ENCODE measurements around the gene MOCS1.

DNA sequence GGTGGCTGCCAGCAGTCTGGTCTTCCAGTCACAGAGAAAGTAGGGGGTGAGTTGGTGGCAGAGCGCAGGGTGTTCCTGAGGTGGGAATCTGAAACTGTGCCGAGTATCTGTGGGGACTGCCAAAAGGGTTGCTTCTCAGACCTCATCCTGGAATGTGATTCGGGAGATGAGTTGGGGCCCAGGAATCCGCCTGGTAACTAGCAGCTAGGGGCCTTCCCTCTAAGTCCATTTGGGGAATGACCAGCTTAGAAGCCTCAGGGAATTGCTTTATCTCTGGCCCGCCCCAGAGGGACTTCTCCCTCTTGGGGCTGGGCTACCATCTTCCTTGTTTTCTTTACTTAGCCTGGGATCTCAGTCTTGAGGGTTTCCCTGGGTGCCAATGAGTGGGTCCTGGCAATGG lies 49.6 kb downstream of the MOCS1 start:
- TF ChIP-seq, protein P1, sequence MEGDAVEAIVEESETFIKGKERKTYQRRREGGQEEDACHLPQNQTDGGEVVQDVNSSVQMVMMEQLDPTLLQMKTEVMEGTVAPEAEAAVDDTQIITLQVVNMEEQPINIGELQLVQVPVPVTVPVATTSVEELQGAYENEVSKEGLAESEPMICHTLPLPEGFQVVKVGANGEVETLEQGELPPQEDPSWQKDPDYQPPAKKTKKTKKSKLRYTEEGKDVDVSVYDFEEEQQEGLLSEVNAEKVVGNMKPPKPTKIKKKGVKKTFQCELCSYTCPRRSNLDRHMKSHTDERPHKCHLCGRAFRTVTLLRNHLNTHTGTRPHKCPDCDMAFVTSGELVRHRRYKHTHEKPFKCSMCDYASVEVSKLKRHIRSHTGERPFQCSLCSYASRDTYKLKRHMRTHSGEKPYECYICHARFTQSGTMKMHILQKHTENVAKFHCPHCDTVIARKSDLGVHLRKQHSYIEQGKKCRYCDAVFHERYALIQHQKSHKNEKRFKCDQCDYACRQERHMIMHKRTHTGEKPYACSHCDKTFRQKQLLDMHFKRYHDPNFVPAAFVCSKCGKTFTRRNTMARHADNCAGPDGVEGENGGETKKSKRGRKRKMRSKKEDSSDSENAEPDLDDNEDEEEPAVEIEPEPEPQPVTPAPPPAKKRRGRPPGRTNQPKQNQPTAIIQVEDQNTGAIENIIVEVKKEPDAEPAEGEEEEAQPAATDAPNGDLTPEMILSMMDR (IDR thresholded peaks at IDR 0.05): no peak
- TF ChIP-seq POLR2A (IDR thresholded peaks at IDR 0.05): no peak
